Kidney capillary endothelial cell (primary cell): ENCODE results near the gene AARSD1.
A peak's percentile ranks its signal among the peaks of the same experiment; 100 is the strongest.
"Not testable (repeated sequence)": the region's sequence is repeated elsewhere in the genome, so short reads cannot be mapped to it uniquely, and the experiment has no call there.

Source experiments
- DNase-seq: peaks from one replicate; pipeline ENCODE4 v3.0.0-alpha.2; 2018; ENCODE audit warnings: low spot score

AARSD1 gene

DNA sequence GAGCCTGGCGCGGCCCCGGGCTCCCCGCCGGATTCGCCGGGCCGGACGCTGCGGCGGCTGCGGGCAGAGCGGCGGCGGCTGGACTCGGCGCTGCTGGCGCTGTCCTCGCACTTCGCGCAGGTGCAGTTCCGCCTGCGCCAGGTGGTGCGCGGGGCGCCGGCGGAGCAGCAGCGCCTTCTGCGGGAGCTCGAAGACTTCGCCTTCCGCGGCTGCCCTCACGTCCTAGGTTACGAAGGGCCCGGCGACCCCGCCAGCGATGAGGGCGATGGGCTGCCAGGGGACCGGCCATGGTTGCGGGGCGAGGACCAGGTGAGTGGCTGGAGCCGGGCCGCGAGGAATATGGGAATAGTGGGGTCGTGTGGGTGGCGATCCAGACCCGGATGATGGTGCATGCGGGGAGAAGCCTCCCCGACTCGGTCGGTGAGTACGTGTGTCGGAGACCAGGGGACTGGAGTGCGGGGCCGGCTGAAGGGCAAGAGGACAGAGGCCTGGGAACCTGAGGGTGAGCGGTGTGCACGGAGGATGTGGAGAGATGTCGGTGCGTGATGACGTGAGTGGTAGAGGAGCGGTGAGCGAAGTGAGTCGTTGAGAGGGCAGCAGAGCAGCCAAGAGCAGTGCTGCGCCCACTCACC, 16.6 kb upstream of the AARSD1 start:
- DNase-seq, result no peak

DNA sequence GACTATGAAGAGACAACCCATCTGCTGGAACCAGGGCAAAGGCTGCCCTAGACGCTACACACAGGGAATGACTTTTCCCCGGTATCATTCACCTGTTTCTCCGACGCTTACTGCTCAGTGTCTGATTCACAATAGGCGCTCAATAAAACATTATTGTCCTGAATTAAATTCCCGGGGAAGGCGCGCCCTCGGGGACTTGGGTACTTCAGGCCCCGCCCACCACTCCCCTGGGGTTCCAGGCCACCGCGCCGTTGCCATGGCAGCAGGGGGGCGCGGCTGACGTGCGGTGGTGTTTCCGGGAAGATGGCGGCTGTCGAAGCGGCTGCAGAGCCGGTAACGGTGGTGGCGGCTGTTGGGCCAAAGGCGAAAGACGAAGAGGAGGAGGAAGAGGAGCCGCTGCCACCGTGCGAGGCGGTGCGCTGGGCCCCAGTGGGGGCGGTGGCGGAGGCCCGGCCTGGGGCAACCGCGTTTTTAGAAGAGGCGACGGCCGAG, 16.1 kb upstream of the AARSD1 start, which contains the start of gene RUNDC1:
TSS of gene RUNDC1 (plus strand) at position 292 of the 492 bp plus-strand sequence. CDS start at position 304, 12 bp downstream.
- peak; percentile 72 for DNase-seq

DNA sequence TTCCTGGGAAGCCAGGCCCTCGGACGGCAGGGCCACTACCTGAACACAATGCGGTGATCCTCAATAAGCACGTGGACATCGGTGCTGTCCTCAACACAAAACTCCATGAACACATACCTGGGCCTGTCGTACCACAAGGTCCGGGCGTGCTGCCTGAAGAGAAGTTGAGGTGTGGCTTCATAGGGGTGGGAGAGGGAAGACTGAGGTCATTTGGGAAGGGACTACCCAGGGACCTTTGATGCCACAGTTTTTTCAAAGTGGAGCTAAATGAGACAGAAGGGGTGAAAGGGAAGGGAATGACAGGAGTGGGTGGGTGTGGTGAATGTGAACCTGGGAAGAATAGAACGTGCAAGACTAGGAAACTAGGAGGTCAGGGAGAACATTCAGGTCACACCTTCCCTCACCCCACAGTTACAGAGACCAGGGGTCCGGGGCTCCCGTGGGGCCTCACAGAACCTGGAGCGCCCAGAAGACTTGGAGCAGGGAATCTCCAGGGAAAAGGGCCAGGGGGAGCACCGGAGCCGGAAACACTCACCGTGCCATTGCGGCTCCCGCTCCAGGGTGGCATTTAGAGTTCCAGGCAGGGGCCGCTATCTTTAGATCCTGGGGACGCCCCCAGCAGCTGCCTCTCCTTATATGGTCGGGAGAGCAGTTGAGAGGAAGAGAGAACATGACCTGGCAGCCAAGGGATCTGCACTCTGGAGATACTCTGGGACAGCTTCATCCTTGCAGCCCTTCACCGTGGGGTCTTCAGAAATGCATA, 15.4 kb upstream of the AARSD1 start, which contains the start of gene PTGES3L:
TSS of gene PTGES3L (minus strand) at position 570 of the 763 bp plus-strand sequence. CDS start at position 543, 27 bp downstream.
- DNase-seq, result no peak

DNA sequence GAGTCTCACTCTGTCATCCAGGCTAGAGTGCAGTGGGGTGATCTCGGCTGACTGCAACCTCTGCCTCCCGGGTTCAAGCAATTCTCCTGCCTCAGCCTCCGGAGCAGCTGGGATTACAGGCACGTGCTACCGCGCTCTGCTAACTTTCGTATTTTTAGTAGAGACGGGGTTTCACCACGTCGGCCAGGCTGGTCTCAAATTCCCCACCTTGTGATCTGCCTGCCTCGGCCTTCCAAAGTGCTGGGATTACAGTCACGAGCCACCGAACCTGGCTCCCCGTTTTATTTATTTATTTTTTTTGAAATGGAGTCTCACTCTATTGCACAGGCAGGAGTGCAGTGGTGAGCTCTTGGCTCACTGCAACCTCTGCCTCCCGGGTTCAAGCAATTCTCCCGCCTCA, 11.4 kb upstream of the AARSD1 start:
- not testable (repeated sequence) for DNase-seq

DNA sequence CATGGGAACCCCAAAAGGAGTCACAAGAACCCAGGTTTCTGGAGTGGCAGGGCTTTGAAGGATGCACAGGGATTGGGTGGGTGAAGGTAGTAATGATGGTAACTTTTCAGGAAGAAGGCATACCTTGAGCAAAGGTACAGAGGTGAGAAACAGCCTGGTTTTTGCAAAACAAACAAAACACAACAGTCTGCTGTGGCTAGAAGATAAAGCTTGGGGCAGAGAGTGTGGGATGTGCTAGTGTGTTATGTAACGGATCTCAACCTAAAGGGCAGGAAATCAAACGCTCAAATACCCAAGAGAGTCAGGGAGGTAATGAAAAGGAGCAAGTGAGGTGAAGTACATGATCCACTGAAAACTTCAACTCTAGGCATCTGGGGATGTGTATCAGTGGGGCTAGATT, 11.0 kb upstream of the AARSD1 start:
- DNase-seq, result no peak

DNA sequence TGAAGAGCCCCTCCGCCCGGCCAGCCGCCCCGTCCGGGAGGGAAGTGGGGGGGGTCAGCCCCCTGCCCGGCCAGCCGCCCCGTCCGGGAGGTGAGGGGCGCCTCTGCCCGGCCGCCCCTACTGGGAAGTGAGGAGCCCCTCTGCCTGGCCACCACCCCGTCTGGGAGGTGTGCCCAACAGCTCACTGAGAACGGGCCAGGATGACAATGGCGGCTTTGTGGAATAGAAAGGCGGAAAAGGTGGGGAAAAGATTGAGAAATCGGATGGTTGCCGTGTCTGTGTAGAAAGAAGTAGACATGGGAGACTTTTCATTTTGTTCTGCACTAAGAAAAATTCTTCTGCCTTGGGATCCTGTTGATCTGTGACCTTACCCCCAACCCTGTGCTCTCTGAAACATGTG, 9.1 kb upstream of the AARSD1 start:
- not testable (repeated sequence) for DNase-seq

DNA sequence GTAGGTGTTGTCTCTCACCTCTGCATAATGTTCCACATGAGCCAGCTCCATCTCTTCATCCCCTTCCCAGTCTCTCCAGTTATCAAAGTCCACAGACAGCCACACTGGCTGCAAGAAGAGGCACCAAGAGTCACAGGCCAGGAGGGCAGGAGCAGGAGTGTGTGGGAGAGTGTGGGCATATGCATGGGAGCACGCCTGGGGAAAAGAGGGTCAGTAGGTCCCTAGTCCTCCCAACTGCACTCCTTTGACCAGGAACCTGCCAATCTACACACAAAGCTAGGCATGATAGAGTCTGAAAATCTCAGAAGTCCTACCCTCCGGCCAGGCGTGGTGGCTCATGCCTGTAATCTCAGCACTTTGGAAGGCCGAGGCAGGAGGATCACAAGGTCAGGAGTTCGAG, 7.3 kb upstream of the AARSD1 start:
- DNase-seq, result no peak

DNA sequence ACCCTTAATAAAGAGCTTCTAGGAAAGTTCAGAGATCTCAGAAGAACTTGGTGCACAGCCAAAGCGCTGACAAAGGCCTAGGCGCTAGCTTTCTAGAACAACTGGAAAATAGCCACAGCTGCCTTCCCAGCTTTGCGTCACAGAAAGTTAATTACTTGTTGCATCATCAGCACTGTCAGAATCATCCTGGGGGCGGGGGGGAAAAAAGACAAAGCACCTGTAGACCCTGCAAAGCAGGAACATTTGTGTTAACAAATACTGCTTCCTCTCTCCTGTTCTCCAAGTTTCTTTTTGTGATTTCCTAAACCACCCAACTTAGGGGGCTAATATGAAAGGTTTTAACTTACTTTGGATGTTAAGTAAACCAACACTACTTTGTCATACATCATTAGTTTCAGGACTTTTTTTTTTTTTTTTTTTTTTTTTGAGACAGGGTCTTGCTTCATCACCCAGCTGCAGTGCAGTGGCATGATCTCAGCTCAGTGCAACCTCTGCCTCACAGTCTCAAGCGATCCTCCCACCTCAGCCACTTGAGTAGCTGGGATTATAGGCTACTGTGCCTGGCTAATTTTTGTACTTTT, 4.8 kb upstream of the AARSD1 start:
- DNase-seq, result no peak

DNA sequence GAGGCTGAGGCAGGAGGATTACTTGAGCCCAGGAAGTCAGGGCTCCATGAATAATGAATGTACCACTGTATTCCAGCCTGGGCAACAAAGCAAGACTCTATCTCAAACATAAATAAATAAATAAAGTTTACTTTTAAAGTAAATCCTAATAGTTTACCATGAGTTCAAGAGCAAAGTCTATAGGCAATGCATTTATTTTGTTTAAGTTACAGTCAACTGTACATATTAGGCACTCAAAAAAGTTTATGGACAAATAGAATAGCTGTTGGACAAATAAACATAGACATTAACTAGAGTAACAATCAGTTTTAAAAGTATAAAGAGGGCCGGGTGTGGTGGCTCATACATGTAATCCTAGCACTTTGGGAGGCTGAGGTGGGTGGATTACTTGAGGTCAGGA, 3.7 kb upstream of the AARSD1 start:
- no peak for DNase-seq

DNA sequence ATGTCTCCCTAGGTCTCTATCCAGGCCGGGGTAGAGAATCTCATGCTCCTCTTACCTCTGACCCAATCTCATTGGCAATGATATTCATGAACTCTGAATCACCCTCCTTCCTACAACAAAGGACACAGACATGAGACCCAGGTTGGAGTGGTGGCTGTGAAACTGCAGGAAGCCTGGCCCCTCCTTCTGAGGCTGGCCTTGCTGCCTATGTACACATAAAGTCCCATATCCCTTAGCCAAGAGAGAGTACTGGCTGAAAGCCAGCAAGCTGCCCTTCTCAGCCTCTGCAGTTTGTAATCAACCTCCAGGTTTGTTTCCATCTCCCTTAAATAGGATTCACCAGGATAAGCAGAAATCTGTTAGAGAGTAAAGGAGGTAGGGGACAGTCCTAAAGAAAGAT, 10.6 kb downstream of the AARSD1 start:
- DNase-seq, result no peak

DNA sequence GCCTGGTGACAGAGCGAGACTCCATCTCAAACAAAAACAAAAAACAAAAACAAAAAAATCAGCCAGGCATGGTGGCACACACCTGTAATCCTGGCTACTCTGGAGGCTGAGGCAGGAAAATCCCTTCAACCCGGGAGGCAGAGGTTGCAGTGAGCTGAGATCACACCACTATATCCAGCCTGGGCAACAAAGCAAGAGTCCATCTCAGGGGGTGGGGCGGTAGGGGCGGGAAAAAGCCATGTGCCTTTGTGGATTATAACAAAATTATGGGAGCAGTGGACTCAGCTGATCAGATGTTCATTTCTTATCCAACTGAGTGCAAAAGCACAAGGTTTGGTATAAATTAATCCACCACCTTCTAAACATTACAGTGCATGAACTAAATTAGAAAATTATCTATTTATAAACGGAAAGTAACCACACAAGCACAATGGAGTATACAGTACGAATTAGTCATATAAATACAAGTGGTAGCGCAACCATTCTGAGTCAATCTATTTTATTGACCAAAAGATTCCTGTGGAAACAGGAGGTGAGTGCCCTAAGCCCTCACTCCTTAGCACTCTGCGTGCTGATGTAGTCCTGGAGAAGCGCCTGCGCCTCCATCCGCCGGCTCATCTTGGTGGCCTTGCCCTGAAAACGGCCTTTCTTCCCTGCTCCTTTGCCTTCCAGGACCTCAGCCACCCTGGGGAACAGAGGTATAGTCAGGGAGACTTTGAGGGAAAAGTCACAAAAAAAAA, 14.0 kb downstream of the AARSD1 start:
- DNase-seq, result no peak

DNA sequence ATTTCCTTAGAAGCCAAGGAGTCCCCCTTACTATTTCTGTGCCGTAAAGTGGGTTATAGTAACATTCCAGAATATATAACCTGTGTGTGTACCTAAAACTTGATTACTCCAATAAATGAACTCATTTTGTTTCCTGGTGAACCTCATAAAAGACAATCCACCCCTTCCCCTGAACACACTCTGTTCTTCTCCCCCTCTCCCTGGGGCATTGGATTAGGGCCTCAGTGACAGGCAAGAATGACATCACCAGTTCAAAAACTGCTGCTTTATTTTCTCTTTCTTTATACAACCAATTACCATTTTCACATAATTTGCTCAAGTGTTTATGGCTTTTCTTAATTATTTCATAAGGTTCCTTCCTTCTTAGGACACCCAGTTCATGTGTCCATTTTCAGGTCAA, 17.4 kb downstream of the AARSD1 start:
- DNase-seq, result no peak

DNA sequence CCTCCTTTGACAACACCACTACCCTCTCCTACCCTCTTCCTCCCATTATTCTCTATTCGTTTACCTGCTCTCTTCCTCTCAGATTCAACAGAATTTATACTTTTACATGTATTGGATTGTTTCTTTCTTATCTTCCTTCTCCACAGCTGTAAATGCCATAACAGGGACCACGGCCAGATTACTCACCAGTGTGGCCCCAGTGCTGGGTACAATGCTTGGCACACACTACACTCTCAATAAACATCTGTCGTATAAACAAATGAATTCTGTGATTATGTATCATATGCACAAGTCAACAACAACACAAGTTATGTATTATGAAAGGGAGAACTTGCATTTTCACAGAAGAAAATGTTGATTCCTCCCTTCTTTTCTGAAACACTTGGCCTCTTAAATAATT, 20.0 kb downstream of the AARSD1 start:
- no peak for DNase-seq

DNA sequence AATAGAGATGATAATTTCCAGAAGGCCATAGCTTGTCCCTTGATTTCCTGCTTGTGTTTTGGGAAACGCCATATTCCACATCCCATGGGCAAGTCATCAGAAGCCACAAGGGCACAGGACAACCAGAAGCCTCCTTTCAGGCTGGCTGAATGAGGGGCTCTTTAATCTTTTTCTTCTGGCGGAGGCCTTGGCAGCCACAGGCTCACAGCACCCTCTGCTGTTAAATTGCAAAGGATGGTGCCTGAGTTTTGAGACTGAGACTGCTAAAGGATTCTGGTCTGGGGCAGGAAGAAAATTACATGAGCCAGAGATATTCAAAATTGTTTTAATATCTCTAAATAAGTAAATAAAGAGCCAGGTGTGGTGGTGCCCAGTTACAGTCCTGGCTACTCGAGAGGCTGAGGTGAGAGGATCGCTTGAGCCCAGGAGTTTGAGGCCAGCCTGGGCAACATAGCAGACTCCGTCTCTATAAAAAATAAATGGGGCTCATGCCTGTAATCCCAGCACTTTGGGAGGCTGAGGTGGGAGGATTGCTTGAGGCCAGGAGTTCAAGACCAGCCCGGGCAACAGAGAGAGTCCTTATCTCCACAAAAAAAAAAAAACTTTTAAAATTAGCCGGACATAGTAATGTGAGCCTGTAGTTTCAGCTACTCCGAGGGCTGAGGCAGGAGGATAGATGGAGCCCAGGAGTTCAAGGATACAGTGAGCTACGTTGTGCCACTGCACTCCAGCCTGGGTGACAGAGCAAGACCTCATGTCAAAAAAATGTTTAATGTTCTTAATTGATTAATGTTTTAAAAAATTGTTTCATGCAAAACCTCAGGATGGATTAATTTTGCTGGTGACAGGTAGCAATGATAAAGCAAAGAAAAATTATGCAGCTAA, 26.3 kb downstream of the AARSD1 start:
- DNase-seq, result peak; percentile 68

DNA sequence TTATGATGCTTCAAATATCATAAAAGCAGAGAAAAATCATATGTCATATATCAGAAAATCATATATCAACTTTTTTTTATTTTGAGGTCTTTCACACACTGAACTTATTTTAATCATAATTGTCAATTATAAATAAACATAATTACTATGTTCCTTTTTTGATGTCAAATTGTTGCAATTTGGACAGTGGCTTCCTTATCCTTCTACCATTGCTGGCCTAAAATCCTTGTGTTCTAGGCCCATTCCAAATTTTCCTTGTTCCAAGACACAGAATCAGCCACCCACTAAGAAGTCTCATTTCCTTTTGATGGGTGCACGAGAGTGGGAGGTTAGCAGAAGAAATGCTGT, 34.8 kb downstream of the AARSD1 start:
- DNase-seq, result no peak

DNA sequence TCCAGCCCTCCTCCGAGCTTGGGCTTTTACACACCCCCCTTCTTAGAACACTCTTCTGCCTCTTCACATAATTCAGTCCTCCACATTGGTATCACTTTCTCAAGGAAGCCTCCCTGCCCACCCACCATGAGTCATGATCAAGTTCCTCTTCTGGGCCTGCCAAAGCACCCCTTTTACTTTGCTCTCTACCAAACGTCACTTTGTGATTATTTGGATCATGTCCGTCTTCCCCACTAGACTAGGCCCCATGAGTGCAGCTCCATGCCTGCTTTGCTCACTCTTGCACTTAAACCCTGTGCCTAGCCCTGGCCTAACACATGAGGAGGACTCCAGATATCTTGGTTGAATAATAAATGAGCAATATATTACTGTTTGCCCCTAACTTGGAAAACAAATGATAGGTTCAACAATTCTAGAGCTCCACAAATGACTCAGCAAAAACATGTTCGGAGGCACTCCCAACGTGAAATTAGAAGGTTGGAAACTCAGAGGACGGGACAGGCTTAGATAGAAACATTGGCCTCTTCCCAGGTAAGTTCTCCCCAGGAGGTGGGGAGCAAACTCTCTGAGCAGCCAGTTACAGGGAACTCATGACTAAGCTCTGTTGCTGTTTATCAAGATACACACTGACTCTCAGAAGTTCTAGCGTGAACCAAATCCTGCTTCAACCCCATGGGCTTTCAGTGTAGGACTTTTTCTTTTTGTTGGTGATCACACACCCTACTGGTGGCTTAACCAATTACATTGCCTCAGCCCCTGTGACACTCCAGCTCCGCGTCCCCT, 35.3 kb downstream of the AARSD1 start:
- peak; percentile 74 for DNase-seq

DNA sequence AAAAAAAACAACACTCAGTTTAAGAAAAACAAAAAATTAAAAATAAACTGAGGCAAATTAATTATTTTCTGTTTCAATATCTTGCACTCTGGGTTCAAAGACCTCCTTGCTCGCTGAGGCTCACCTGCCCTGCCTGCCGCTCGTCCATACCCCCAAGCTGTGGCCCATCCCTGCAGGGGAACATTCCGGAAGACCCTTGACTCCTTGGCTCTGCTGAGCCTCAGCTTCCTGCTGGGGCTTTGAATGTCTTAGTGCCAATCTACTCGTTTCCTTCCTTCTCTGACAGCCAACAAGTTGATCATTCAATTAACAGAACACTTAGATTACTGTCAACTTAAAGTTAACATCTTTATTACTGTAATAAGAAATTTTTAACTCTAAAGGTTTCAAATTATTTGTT, 39.4 kb downstream of the AARSD1 start:
- no peak for DNase-seq

DNA sequence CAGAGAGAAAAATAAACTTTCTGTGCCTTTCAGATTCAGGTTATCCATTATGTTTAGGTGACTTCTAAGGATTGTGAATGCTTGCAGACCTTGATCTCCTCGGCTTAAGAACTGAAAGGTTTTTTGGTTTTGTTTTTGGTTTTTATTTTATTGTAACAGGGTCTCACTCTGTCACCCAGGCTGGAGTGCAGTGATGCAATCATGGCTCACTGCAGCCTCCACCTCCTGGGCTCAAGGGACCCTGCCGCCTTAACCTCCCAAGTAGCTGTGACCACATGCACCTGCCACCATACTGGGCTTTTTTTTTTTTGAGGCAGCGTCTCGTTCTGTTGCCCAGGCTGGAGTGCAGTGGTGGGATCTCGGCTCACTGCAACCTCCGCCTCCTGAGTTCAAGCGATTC, 40.8 kb downstream of the AARSD1 start:
- not testable (repeated sequence) for DNase-seq

DNA sequence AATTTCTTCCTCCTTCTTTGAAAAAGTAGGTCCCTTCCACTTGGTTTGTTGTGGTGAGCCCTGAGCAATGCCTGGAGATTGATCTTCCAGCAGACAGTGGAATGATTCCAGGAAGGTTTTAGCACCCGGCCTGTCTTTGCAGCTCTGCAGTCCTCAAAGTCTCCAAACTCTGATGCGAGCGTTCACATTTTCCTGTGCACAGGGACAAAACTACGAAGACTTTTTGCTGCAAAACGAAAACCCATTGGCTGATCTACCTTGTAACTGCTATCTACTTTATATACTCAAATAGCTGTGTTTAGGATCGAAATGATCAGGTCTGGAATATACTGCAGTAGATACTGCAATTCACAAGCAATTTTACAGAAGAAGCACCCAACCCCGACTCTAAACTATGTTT, 42.0 kb downstream of the AARSD1 start:
- no peak for DNase-seq

DNA sequence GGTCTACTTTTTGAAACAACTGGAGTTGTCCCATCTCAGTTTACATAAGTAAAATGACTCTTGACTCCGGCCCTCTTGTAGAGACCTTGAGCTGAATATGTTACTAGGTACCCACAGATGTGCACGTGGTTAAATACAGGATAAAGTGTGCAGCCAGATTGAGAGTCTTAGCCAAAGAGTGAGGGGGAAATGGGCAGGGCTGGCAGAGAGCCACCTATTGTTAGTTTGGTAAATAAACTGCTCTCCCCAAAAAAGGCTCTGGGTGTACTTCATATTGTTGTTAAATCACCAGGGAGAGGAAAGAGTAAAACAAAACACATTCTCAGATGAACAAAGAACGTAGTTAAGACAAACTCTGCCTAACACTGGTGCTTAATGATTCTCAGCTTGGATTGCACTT, 43.3 kb downstream of the AARSD1 start:
- DNase-seq, result no peak
